Measurements from ENCODE around the gene SAMD14. TPM values are rescaled to one million over a fixed set of nuclear protein-coding genes. Genes with fewer than 3 reads are reported as not detected.

The SAMD14 gene
- total RNA-seq: 1.2 and 2.3 TPM in 2 replicates

- DNase-seq (ENCODE audit: low read depth): no peak
Observed at GRCh38 chr17:50129728-50130558, at the start of gene SAMD14. SAMD14 (minus strand) TSS chr17:50130160; CDS start chr17:50124959, 5,201 bp downstream.

DNA sequence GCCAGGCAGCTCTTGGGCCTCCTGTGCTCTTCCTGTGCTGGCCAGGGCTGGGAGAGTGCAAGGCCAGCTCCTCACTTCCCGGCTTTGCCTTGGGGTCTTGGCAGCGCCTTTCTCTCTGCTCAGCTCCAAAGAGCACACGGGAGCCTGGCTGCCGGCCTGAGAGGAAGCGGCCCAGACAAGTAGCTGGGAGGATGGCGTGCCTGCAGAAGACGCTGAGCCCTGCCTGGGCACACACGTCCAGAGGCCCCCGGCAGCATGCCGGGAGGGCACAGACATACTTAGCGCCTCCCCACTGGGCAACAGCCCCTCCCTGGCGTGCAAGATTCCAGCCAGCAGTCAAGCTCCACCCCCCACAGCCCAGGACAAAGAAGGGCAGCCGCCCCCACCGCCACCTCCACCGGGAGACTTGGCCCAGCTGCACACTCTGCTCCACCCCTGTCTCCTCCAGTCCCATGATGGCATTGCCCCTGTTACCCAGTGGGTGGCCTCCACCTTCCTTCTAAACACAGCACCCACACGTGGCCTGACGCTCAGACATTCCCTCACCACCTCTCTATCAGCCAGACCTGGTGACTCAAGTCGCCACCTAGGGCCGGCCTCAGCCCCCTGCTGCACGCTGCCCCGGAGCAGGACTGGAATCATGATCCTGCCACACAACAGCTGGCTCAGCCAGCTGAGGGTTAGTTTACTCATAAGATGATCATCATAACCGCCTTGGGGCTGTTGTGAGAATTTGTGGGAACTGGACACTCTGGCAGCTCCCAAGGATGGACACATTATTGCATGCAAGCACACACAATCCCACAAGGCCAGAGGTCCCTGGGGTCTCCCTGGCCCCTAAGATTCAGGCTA, 48.2 kb upstream of the SAMD14 start:
- DNase-seq (ENCODE audit: low read depth): peak; percentile 91

- DNase-seq (ENCODE audit: low read depth): no peak
Observed at GRCh38 chr17:50177476-50177875, 47.5 kb upstream of the SAMD14 start.

GRCh38 chr17:50176559-50177357, 46.8 kb upstream of the SAMD14 start:
- no peak for DNase-seq (ENCODE audit: low read depth)

DNA sequence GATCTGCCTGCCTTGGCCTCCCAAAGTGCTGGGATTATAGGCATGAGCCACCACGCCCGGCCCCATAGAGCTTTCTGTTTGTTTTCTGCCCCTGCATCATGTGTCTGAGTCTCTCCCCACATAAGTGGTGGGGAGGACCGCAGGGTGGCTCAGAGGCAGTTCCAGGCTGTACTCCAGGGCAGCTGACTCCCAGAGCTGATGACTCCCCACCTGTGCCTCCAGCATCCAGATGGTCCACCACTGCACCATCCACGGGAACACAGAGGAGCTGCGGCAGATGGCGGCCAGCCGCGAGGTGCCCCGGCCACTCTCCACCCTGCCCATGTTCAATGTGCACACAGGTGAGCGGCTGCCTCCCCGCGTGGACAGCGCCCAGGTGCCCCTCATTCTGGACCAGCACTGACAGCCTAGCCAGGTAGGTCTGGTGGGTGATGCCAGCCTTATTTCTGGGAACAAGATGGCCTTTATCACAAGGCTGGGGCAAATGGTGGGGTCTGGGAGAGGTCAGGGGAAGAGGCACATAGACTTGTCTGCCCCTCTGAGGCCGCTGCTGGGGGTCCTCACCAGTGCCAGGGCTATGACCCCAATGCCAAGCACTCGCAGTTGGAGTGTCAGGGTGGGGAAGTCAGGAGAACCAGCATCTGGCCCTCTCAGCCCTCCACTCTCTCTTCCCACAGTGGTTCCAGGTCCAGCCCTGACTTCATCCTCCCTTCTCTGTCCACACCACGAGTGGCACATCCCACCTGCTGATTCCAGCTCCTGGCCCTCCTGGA, 45.3 kb upstream of the SAMD14 start:
- no peak for DNase-seq (ENCODE audit: low read depth)

DNA sequence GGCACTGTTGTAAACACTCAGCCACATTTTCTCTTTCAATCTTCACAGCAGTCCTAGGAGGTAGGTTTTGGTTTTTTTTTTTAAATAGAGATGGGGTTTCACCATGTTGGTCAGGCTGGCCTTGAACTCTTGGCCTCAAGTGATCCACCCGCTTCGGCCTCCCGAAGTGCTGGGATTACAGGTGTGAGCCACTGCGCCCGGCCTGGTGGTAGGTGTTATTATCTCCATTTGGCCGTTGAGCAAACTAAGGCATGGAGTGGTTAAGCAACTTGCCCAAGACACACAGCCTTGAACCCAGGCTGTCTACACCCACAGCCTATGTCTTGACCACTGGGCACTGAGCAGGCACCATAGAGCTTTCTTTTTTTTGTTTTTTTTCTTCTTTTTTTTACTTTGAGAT, 44.5 kb upstream of the SAMD14 start:
- DNase-seq (ENCODE audit: low read depth): no peak

- DNase-seq (ENCODE audit: low read depth): peak; percentile 18
Observed at GRCh38 chr17:50173335-50173941, 43.5 kb upstream of the SAMD14 start.

GRCh38 chr17:50172936-50173334, 43.0 kb upstream of the SAMD14 start:
- no peak for DNase-seq (ENCODE audit: low read depth)

GRCh38 chr17:50172130-50172529, 42.2 kb upstream of the SAMD14 start:
- no peak for DNase-seq (ENCODE audit: low read depth)

DNA sequence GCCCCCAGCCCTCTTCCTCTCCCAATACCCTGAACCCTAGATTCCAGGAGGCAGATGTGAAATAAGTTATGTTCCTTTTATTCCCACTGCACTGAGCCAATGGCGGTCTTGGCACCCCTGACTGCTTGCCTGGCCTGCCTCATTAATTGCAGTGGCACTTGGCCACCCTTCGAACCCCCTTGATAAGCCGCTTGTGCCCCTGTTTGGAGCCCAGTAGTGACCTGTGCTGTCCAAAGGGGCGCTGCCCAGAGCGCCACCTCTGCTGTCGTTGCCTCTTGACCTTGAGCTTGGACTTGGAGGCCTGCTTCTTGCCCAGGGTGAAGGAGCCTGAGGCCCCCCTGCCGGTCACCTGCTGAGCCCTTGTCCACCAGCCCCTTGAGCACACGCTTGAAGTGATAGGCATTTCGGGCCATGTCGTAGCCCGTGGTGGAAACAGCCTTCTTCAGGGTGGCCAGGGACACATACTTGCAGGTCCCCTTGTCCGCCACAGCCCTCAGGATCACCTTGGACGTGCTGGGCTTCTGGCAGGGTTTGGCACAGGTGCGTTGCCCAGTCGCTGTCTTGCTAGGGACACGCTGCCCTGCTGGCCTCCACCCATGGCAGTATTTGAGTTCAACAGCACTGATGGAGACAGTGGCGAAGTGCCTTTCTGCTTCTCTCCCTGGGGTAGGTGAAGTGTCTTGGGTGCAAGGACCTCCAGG, 41.6 kb upstream of the SAMD14 start:
- no peak for DNase-seq (ENCODE audit: low read depth)

DNA sequence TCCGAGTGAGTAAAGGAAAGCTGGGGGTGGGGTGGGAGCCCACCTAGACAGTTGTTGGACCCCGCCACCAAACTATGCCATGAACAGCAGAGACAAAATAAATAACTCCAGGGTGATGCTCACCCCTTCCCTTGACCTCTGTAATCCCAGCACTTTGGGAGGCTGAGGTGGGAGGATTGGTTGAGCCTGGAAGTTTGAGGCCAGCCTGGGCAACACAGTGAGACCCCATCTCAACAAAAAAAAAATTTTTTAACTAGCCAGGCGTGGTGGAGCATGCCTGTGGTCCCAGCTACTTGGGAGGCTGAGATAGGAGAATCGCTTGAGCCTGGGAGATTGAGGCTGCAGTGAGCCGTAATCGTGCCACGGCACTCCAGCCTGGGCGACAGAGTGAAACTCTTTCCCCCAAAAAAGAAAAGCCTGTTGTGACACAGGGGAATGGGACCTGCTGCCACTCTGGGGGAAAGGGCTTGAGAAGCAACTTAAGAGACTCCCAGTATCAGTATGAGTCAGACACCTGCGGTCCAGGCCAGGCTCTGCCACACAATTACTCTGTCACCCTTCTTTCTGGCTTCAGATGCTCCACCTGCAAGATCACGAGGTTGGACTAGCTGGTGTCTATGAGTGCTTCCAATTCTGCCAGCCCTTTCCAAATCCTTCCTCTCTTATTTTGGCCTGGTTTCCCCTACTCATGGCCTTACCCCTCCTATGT, 40.9 kb upstream of the SAMD14 start:
- DNase-seq (ENCODE audit: low read depth): peak; percentile 7

DNA sequence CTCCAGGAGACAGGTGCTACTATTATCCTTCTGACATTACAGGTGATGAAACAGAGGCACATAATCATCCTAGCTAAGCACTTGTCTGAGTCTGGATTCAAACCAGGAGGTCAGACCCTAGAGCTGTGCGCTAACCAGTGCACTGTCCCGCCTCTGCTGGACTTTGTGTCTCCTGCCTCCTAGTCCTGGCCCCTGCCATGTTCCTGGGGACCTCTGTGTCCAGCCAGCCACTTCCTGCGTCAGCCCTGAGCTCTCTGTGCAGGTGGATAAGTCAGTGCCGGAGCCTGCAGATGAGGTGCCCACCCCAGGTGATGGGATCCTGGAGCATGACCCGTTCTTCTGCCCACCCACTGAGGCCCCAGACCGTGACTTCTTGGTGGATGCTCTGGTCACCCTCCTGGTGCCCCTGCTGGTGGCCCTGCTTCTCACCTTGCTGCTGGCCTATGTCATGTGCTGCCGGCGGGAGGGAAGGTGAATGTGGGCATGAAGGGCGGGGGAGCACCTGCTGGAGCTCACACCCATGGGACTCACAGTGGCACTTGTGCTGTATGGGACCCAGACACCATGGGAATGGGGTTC, 40.0 kb upstream of the SAMD14 start:
- DNase-seq (ENCODE audit: low read depth): no peak

- DNase-seq (ENCODE audit: low read depth): peak; percentile 21
Observed at GRCh38 chr17:50169121-50169764, 39.3 kb upstream of the SAMD14 start.

DNA sequence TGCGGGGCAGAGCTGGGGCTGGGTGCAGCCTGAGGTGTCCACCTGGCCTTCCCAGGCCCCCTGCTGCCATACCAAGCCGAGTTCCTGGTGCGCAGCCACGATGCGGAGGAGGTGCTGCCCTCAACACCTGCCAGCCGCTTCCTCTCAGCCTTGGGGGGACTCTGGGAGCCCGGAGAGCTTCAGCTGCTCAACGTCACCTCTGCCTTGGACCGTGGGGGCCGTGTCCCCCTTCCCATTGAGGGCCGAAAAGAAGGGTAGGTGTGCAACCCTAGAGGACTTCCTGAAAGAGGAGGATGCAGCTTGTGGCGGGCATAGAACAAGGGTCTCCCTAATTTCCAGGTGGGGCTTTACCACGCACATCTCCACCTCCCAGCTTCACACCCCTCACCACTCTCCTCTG, 38.4 kb upstream of the SAMD14 start:
- no peak for DNase-seq (ENCODE audit: low read depth)

GRCh38 chr17:50167371-50167770, 37.4 kb upstream of the SAMD14 start:
- DNase-seq (ENCODE audit: low read depth): no peak

DNA sequence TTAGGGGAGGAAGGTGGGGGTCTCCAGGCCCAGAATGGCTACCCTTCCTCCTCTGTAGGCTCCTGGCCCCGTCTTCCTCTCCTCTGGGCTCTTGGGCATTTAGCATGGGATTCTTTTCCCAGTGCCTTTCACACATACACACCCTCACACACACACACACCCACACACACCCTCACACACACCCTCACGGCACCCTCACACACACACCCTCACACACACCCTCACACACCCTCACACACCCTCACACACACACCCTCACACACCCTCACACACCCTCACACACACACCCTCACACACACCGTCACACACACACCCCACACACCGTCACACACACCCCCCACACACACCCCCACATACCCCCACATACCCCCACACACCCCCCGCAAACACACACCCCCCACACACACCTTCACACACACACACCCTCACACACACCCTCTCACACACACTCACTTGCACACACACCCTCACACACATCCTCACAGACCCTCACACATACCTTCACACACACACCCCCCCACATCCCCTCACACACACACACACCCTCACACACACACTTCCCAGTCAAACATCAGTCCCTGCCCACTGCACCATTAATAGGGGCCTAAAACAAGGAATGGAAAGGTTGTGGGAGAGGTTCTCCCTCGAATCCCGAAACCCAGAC, 36.7 kb upstream of the SAMD14 start:
- no peak for DNase-seq (ENCODE audit: low read depth)

GRCh38 chr17:50165867-50166517, 36.0 kb upstream of the SAMD14 start, which contains the start of gene SGCA:
SGCA (plus strand) TSS chr17:50166005; CDS start chr17:50166041, 36 bp downstream.
- no peak for DNase-seq (ENCODE audit: low read depth)

All from renal cortical epithelial cell (primary cell).